HCT116 (cell line): ENCODE results near the gene TNRC6B. TPM values are rescaled to one million over a fixed set of nuclear protein-coding genes. Genes with fewer than 3 reads are reported as not detected.

Source experiments
- ATAC-seq: fragments of 200-7000 bp; cut with Tn5 transposase; 2 replicates; pipeline ENCODE4 v1.9.1; 2020; ENCODE audit warnings: mild to moderate bottlenecking, moderate library complexity
- BruUV-seq: library from RNA; stranded (reverse); fragments of 400-500 nt; replicated peaks from 2 replicates; lab custom pipeline; 2021; lab: Mats Ljungman, UMichigan
- CTCF ChIA-PET: fragments of 300-600 bp; sonication (Branson Sonifier 250); formaldehyde crosslinking; loops from one replicate; lab custom pipeline; 2021; ENCODE audit warnings: antibody characterized with exemption; lab: Charles Lee
- POLR2A ChIA-PET: fragments of 300-600, 350-600 bp; sonication (Branson Sonifier 250); formaldehyde crosslinking; loops from one replicate; lab custom pipeline; 2021; ENCODE audit warnings: antibody characterized with exemption; lab: Charles Lee
- RAD21 ChIA-PET, 2 experiments: fragments of 300-600 bp; sonication (Branson Sonifier 250); formaldehyde crosslinking; loops; one replicate each; lab custom pipeline; 2023; ENCODE audit warnings: low total read pairs in 2 of 2; ENCODE audit not compliant: uncharacterized antibody in 2 of 2, unreplicated experiment in 2 of 2, low non-redundant PET in 1 of 2; lab: Charles Lee
- DNase-seq: peaks from one replicate; pipeline ENCODE4 v3.0.0-alpha.2; 2010; ENCODE audit warnings: low read depth, low spot score
- H2AFZ ChIP-seq: fragments of 200-600 bp; shearing (Covaris generic), sonication (generic); 2 replicates; pipeline ENCODE4 v1.6.1; 2017; ENCODE audit warnings: low read depth, mixed run types, mixed read lengths, antibody characterized with exemption, low read length; ENCODE audit not compliant: poor library complexity, severe bottlenecking
- H3K27ac ChIP-seq: 2 replicates; pipeline ENCODE4 v1.5.1; 2012; ENCODE audit warnings: low read depth, low read length
- H3K27me3 ChIP-seq: fragments of 200-600 bp; sonication (generic); 2 replicates; pipeline ENCODE4 v1.6.1; 2016; ENCODE audit warnings: mixed run types, low read length, mixed read lengths; ENCODE audit not compliant: insufficient read depth
- H3K36me3 ChIP-seq, 2 experiments: fragments of 200-500 bp in 1 of 2; fragments of 200-600 bp in 1 of 2; sonication (Bioruptor generic) in 1 of 2; sonication (generic) in 1 of 2; 2 replicates each; pipeline versions ENCODE4 v1.5.1 to v1.6.1; 2014 to 2016; ENCODE audit warnings: low read length in 2 of 2, inconsistent platforms in 1 of 2, mixed read lengths in 1 of 2, mixed run types in 1 of 2; ENCODE audit not compliant: insufficient read depth in 2 of 2, control insufficient read depth in 1 of 2
- H3K4me1 ChIP-seq, 2 experiments: fragments of 200-600 bp in 1 of 2; sonication (generic) in 1 of 2; 2 replicates each; pipeline versions ENCODE4 v1.5.1 to v1.6.1; 2012 to 2017; ENCODE audit warnings: low read length in 2 of 2, inconsistent platforms in 1 of 2, mild to moderate bottlenecking in 1 of 2, mixed read lengths in 1 of 2, mixed run types in 1 of 2, moderate library complexity in 1 of 2; ENCODE audit not compliant: insufficient read depth in 2 of 2, control insufficient read depth in 1 of 2
- H3K4me2 ChIP-seq: fragments of 200-600 bp; sonication (generic); 2 replicates; pipeline ENCODE4 v1.6.1; 2017; ENCODE audit warnings: mixed run types, low read length, mixed read lengths
- H3K4me3 ChIP-seq, 2 experiments: fragments of 200-600 bp in 1 of 2; sonication (generic) in 1 of 2; replicated peaks in 1 of 2; 2 replicates each; pipeline ENCODE4 v1.5.1; 2011 to 2016; ENCODE audit warnings: low read length in 2 of 2, control low read depth in 1 of 2, low read depth in 1 of 2, mild to moderate bottlenecking in 1 of 2, mixed read lengths in 1 of 2, mixed run types in 1 of 2
- H3K79me2 ChIP-seq: fragments of 200-600 bp; sonication (generic); 2 replicates; pipeline ENCODE4 v1.6.1; 2017; ENCODE audit warnings: mild to moderate bottlenecking, mixed run types, low read length, moderate library complexity, mixed read lengths; ENCODE audit not compliant: insufficient read depth
- H3K9ac ChIP-seq: fragments of 200-600 bp; sonication (generic); 2 replicates; pipeline ENCODE4 v1.6.1; 2016; ENCODE audit warnings: low read length, mixed read lengths
- H3K9me2 ChIP-seq: fragments of 200-600 bp; sonication (generic), shearing (Covaris generic); 2 replicates; pipeline ENCODE4 v1.6.1; 2017; ENCODE audit warnings: mixed run types, mild to moderate bottlenecking, moderate library complexity; ENCODE audit not compliant: insufficient read depth
- H3K9me3 ChIP-seq, 2 experiments: fragments of 200-500 bp in 1 of 2; fragments of 200-600 bp in 1 of 2; sonication (Bioruptor generic) in 1 of 2; sonication (generic) in 1 of 2; 2 replicates each; pipeline ENCODE4 v1.6.1; 2014 to 2017; ENCODE audit warnings: low read length in 2 of 2, mixed read lengths in 2 of 2, inconsistent platforms in 1 of 2, low read depth in 1 of 2, mild to moderate bottlenecking in 1 of 2, mixed run types in 1 of 2, moderate library complexity in 1 of 2; ENCODE audit not compliant: control insufficient read depth in 1 of 2, insufficient read depth in 1 of 2
- H4K20me1 ChIP-seq: fragments of 200-600 bp; sonication (generic), shearing (Covaris generic); 2 replicates; pipeline ENCODE4 v1.6.1; 2017; ENCODE audit warnings: mixed run types, mild to moderate bottlenecking, moderate library complexity; ENCODE audit not compliant: insufficient read depth
- CBX3 ChIP-seq: IDR thresholded peaks from 2 replicates; pipeline ENCODE4 v1.6.1; 2012; ENCODE audit warnings: low read depth
- CEBPB ChIP-seq: IDR thresholded peaks from 2 replicates; pipeline ENCODE4 v1.6.1; 2012; ENCODE audit warnings: low read depth
- ELF1 ChIP-seq: IDR thresholded peaks from 2 replicates; pipeline ENCODE4 v1.6.1; 2012; ENCODE audit warnings: low read depth, borderline replicate concordance
- JUND ChIP-seq: IDR thresholded peaks from 2 replicates; pipeline ENCODE4 v1.6.1; 2012
- POLR2AphosphoS5 ChIP-seq: IDR thresholded peaks from 2 replicates; pipeline ENCODE4 v1.6.1; 2011; ENCODE audit warnings: mild to moderate bottlenecking, low read depth, low read length, moderate library complexity
- RAD21 ChIP-seq: IDR thresholded peaks from 2 replicates; pipeline ENCODE4 v1.6.1; 2012; ENCODE audit warnings: low read depth, mild to moderate bottlenecking
- REST ChIP-seq: IDR thresholded peaks from 2 replicates; pipeline ENCODE4 v1.6.1; 2012; ENCODE audit warnings: low read depth
- SP1 ChIP-seq: IDR thresholded peaks from 2 replicates; pipeline ENCODE4 v1.6.1; 2012; ENCODE audit warnings: low read depth
- SRF ChIP-seq: IDR thresholded peaks from 2 replicates; pipeline ENCODE4 v1.6.1; 2012; ENCODE audit warnings: low read depth
- TCF7L2 ChIP-seq: IDR thresholded peaks from 2 replicates; pipeline ENCODE4 v1.7.0; 2011; ENCODE audit warnings: borderline replicate concordance, inconsistent platforms; ENCODE audit not compliant: insufficient read depth, insufficient read length; ENCODE audit errors: extremely low read depth
- YY1 ChIP-seq: IDR thresholded peaks from 2 replicates; pipeline ENCODE4 v1.6.1; 2011; ENCODE audit warnings: low read length, low read depth, moderate library complexity, mild to moderate bottlenecking; ENCODE audit not compliant: insufficient replicate concordance; ENCODE audit errors: extremely low read depth
- ZNF274 ChIP-seq: fragments of 200-500 bp; sonication (Bioruptor generic); IDR thresholded peaks from 2 replicates; pipeline ENCODE4 v1.6.1; 2014; ENCODE audit warnings: mild to moderate bottlenecking, low read depth, low read length, inconsistent platforms
- intact Hi-C: fragments of 100-400 bp; cut with micrococcal nuclease; formaldehyde crosslinking; loops from 2 replicates; pipeline ENCODE4 v1.10.0; 2022
- total RNA-seq: library from RNA; stranded (reverse); gene quantifications from one replicate; pipeline ENCODE4 v1.2.1, GENCODE V29; 2021; ENCODE audit not compliant: unreplicated experiment
- TF ChIP-seq, protein P1 (sequence below): IDR thresholded peaks from 2 replicates; pipeline ENCODE4 v1.6.1; 2012
- TF ChIP-seq, protein P2 (sequence below), 3 experiments: fragments of 200-600 bp in 1 of 3; sonication (generic) in 1 of 3; IDR thresholded peaks in 2 of 3; conservative IDR thresholded peaks in 1 of 3; 2 replicates each; pipeline ENCODE4 v1.5.1; 2012 to 2017; ENCODE audit warnings: low read depth in 2 of 3, low read length in 2 of 3, antibody characterized with exemption in 1 of 3, borderline replicate concordance in 1 of 3, control low read depth in 1 of 3, mild to moderate bottlenecking in 1 of 3, mixed read lengths in 1 of 3, mixed run types in 1 of 3, moderate library complexity in 1 of 3; ENCODE audit not compliant: insufficient read depth in 1 of 3

Gene TNRC6B
- total RNA-seq, 1 experiment from 2014 or later = 29.8 TPM

DNA sequence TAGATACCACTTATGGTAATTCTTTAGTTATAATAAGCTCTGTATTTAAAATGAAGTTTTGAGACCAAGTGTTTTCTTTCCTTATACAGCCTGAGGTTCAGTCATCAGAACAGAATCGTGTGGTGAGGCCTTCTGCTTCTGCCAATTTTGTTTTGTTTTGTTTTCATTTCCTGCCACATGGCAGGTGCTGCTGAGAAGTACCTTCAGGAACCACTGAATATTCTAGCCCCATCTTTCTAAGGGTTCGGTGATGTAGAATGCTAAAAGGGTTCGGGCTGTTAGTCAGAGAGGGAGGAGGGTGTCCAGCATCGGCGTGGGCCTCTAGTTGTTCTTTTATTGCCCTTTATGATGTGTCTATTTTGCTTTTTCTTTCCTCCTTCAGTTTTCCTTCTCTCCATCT lies 25.8 kb downstream of the TNRC6B start:
- H3K4me1 ChIP-seq = no peaks in the 10 kb centered on the region
- BruUV-seq = no TSS peak
- no peak overlapping the region for H3K4me2 ChIP-seq
- ChIA-PET CTCF (no interaction called here), POLR2A (no interaction called here), RAD21 (no interaction called here)
- H3K27me3 ChIP-seq = no peaks in the 10 kb centered on the region
- H3K79me2 ChIP-seq = peaks cover 44% of the 10 kb centered on the region
- H3K4me3 ChIP-seq = no peak overlapping the region
- H3K9me2 ChIP-seq = no peaks in the 10 kb centered on the region
- no peak for ATAC-seq
- DNase-seq = no peak
- no peaks in the 10 kb centered on the region for H3K9me3 ChIP-seq
- H2AFZ ChIP-seq = no peak overlapping the region
- no peaks in the 10 kb centered on the region for H3K36me3 ChIP-seq
- no peaks in the 10 kb centered on the region for H4K20me1 ChIP-seq
- H3K9ac ChIP-seq = no peak overlapping the region
- TF ChIP-seq SRF (no peak), ELF1 (no peak), YY1 (no peak), CBX3 (no peak), TCF7L2 (no peak)
- no peak overlapping the region for H3K27ac ChIP-seq
- intact Hi-C loops = no loop called here

DNA sequence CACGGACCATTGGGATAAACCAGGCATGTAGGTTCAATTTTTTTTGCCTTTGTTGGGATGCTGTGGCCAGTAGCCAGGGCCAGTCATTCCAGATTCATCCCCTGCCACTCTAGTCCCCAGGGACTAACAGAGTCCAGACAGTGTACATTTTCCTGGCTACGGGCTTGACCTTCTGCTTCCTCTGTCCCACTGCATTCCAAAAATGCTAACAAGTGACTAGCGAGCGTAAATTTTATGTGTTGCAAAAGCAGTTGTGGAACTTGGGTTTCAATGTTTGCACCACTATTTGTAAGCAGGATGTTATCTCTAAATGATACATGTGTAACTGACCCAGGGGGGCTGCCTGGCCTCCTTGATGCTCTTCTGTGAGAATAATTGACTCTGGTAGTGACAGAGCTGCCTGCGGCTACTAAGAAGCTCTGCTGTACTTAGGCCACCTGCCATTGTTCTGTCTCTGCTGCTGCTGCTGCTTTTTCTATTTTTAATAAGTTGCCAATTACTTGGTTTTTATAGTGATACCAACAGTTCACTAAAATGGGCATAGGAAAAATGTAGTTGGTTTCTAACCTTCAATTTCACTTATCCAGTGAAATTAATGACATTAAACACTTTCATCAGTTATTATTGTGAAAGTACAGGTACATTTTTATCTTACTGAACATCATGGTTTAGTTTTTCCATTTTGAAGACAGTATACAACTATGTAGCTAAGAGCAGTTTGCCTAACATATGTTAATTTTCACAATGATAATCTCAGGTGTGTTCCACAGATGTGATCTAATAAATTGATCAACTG lies 26.8 kb downstream of the TNRC6B start:
- BruUV-seq = no TSS peak
- Histone ChIP-seq H3K27ac (no peak overlapping the region), H3K9me3 (no peaks in the 10 kb centered on the region), H3K79me2 (peaks cover 36% of the 10 kb centered on the region), H3K36me3 (no peaks in the 10 kb centered on the region), H3K9me2 (no peaks in the 10 kb centered on the region), H3K4me3 (no peak overlapping the region), H4K20me1 (no peaks in the 10 kb centered on the region), H2AFZ (no peak overlapping the region), H3K4me2 (no peak overlapping the region), H3K4me1 (no peaks in the 10 kb centered on the region), H3K27me3 (no peaks in the 10 kb centered on the region), H3K9ac (no peak overlapping the region)
- POLR2A ChIA-PET = no interaction called here
- no peak for DNase-seq
- RAD21 ChIA-PET = no interaction called here
- no peak for ATAC-seq
- CTCF ChIA-PET = no interaction called here
- intact Hi-C loops = no loop called here
- TF ChIP-seq ZNF274 (no peak), POLR2AphosphoS5 (no peak), CEBPB (no peak), ELF1 (no peak), SP1 (no peak), REST (no peak), YY1 (no peak), RAD21 (no peak), JUND (no peak)
- TF ChIP-seq, protein P1, sequence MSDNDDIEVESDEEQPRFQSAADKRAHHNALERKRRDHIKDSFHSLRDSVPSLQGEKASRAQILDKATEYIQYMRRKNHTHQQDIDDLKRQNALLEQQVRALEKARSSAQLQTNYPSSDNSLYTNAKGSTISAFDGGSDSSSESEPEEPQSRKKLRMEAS = no peak
- TF ChIP-seq, protein P2, sequence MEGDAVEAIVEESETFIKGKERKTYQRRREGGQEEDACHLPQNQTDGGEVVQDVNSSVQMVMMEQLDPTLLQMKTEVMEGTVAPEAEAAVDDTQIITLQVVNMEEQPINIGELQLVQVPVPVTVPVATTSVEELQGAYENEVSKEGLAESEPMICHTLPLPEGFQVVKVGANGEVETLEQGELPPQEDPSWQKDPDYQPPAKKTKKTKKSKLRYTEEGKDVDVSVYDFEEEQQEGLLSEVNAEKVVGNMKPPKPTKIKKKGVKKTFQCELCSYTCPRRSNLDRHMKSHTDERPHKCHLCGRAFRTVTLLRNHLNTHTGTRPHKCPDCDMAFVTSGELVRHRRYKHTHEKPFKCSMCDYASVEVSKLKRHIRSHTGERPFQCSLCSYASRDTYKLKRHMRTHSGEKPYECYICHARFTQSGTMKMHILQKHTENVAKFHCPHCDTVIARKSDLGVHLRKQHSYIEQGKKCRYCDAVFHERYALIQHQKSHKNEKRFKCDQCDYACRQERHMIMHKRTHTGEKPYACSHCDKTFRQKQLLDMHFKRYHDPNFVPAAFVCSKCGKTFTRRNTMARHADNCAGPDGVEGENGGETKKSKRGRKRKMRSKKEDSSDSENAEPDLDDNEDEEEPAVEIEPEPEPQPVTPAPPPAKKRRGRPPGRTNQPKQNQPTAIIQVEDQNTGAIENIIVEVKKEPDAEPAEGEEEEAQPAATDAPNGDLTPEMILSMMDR (IDR thresholded peaks at IDR 0.05 in 2 of 3, conservative IDR thresholded peaks at IDR 0.05 in 1 of 3; ENCODE audit: borderline replicate concordance in 1 of 3, insufficient read depth in 1 of 3, low read depth in 2 of 3, low read length in 2 of 3) = no peak
